GM12878 (cell line): ENCODE measurements around the gene GNAL. TPM values are rescaled to one million over a fixed set of nuclear protein-coding genes. Genes with fewer than 3 reads are reported as not detected.

ENCODE experiments used
- ATAC-seq: fragments of 200-7000 bp; cut with Tn5 transposase; 3 replicates; pipeline ENCODE4 v1.9.1; 2020; ENCODE audit warnings: mild to moderate bottlenecking, moderate library complexity
- BruUV-seq: library from RNA; stranded (reverse); fragments of 400-500 nt; replicated peaks from 2 replicates; lab custom pipeline; 2021; lab: Mats Ljungman, UMichigan
- CTCF ChIA-PET: fragments of 300-600 bp; sonication (Branson Sonifier 250); formaldehyde crosslinking; extraction: SDS; loops from one replicate; lab custom pipeline; 2021; ENCODE audit warnings: inconsistent platforms; lab: Yijun Ruan, JAX
- POLR2A ChIA-PET: fragments of 350-600 bp; formaldehyde crosslinking; extraction: SDS; loops from one replicate; lab custom pipeline; 2021; ENCODE audit warnings: inconsistent platforms; lab: Charles Lee
- RAD21 ChIA-PET: fragments of 300-600 bp; sonication (Branson Sonifier 250); formaldehyde crosslinking; loops from one replicate; lab custom pipeline; 2023; ENCODE audit warnings: antibody characterized with exemption; ENCODE audit not compliant: unreplicated experiment; lab: Charles Lee
- SMC1A ChIA-PET: fragments of 300-600 bp; sonication (Branson Sonifier 250); formaldehyde crosslinking; loops from one replicate; lab custom pipeline; 2023; ENCODE audit not compliant: unreplicated experiment, uncharacterized antibody; lab: Charles Lee
- DNase-seq: peaks from one replicate; pipeline ENCODE4 v3.0.0-alpha.2; 2011; ENCODE audit warnings: low read depth, low spot score
- FAIRE-seq: peaks from 3 replicates; lab custom pipeline; 2011; peaks lifted over from hg19 to GRCh38; lab: Jason Lieb, UNC
- H2AFZ ChIP-seq: 2 replicates; pipeline ENCODE4 v1.6.0; 2011; ENCODE audit warnings: low read depth, low read length, control low read depth; ENCODE audit not compliant: control insufficient read depth
- H3K27ac ChIP-seq: 2 replicates; pipeline ENCODE4 v1.5.1; 2011; ENCODE audit warnings: control low read depth; ENCODE audit not compliant: control insufficient read depth, insufficient read depth
- H3K27me3 ChIP-seq, 2 experiments: replicated peaks in 1 of 2; 2 replicates each; pipeline versions ENCODE4 v1.6.0 to v1.6.1; 2011; ENCODE audit warnings: low read length in 1 of 2; ENCODE audit not compliant: control insufficient read depth in 2 of 2, insufficient read depth in 2 of 2
- H3K36me3 ChIP-seq, 2 experiments: 2 replicates each; pipeline ENCODE4 v1.5.1; 2011; ENCODE audit warnings: low read length in 1 of 2; ENCODE audit not compliant: control insufficient read depth in 2 of 2, insufficient read depth in 2 of 2
- H3K4me1 ChIP-seq: 2 replicates; pipeline ENCODE4 v1.6.1; 2011; ENCODE audit warnings: mild to moderate bottlenecking, low read length, moderate library complexity, mixed read lengths; ENCODE audit not compliant: control insufficient read depth, insufficient read depth
- H3K4me2 ChIP-seq: 2 replicates; pipeline ENCODE4 v1.6.0; 2011; ENCODE audit warnings: control low read depth; ENCODE audit not compliant: control insufficient read depth, insufficient read depth
- H3K4me3 ChIP-seq: fragments of 200-600 bp; sonication (generic); 2 replicates; pipeline ENCODE4 v1.5.1; 2016
- H3K79me2 ChIP-seq: 2 replicates; pipeline ENCODE4 v1.6.0; 2011; ENCODE audit warnings: low read length; ENCODE audit not compliant: control insufficient read depth, insufficient read depth
- H3K9ac ChIP-seq: 2 replicates; pipeline ENCODE4 v1.8.0; 2011; ENCODE audit warnings: low read length, control low read depth, mixed read lengths; ENCODE audit not compliant: control insufficient read depth, insufficient read depth
- H3K9me3 ChIP-seq: replicated peaks from 3 replicates; pipeline ENCODE4 v1.5.1; 2011; ENCODE audit warnings: mild to moderate bottlenecking, low read length; ENCODE audit not compliant: control insufficient read depth, insufficient read depth
- H4K20me1 ChIP-seq: 2 replicates; pipeline ENCODE4 v1.6.0; 2011; ENCODE audit not compliant: control insufficient read depth, insufficient read depth
- BACH1 ChIP-seq: fragments of 450-650 bp; IDR thresholded peaks from 2 replicates; pipeline ENCODE4 v1.6.1; 2017; ENCODE audit warnings: mild to moderate bottlenecking, borderline replicate concordance
- BCL11A ChIP-seq: IDR thresholded peaks from 2 replicates; pipeline ENCODE4 v1.6.1; 2011; ENCODE audit warnings: low read depth, low read length
- ETV6 ChIP-seq, 2 experiments: fragments of 450-650 bp in 1 of 2; IDR thresholded peaks in 1 of 2; conservative IDR thresholded peaks in 1 of 2; 2 replicates each; pipeline ENCODE4 v1.6.1; 2014; ENCODE audit warnings: antibody characterized with exemption in 1 of 2, borderline replicate concordance in 1 of 2, low read depth in 1 of 2, mild to moderate bottlenecking in 1 of 2, moderate library complexity in 1 of 2
- FOXM1 ChIP-seq: IDR thresholded peaks from 2 replicates; pipeline ENCODE4 v1.6.1; 2012; ENCODE audit warnings: low read depth, mild to moderate bottlenecking, inconsistent platforms, low read length, moderate library complexity
- JUND ChIP-seq: IDR thresholded peaks from 2 replicates; pipeline ENCODE4 v1.6.1; 2012; ENCODE audit warnings: low read depth, mild to moderate bottlenecking, low read length, improper control_type of control experiment, moderate library complexity
- KAT2A ChIP-seq: conservative IDR thresholded peaks from 2 replicates; pipeline ENCODE4 v1.6.1; 2011; ENCODE audit warnings: low read depth, low read length; ENCODE audit not compliant: control insufficient read depth
- NFYA ChIP-seq: IDR thresholded peaks from 2 replicates; pipeline ENCODE4 v1.6.1; 2011; ENCODE audit warnings: low read depth, mild to moderate bottlenecking, low read length, improper control_type of control experiment, borderline replicate concordance
- NR2C2 ChIP-seq: IDR thresholded peaks from 2 replicates; pipeline ENCODE4 v1.6.1; 2011; ENCODE audit warnings: borderline replicate concordance, low read depth; ENCODE audit not compliant: control insufficient read depth, insufficient read length
- POLR2AphosphoS5 ChIP-seq: IDR thresholded peaks from 2 replicates; pipeline ENCODE4 v1.6.1; 2011; ENCODE audit warnings: mild to moderate bottlenecking, low read length, inconsistent platforms
- RBBP5 ChIP-seq: fragments of 200-600 bp; sonication (generic); conservative IDR thresholded peaks from 2 replicates; pipeline ENCODE4 v1.6.1; 2016
- SMAD5 ChIP-seq: IDR thresholded peaks from 2 replicates; pipeline ENCODE4 v1.6.1; 2016; ENCODE audit warnings: antibody characterized with exemption, low read depth
- STAT1 ChIP-seq: fragments of 450-650 bp; conservative IDR thresholded peaks from 2 replicates; pipeline ENCODE4 v1.6.1; 2014; ENCODE audit warnings: antibody characterized with exemption, mild to moderate bottlenecking
- STAT3 ChIP-seq: IDR thresholded peaks from 2 replicates; pipeline ENCODE4 v1.6.1; 2011; ENCODE audit warnings: low read depth, low read length, improper control_type of control experiment
- WRNIP1 ChIP-seq: IDR thresholded peaks from 2 replicates; pipeline ENCODE4 v1.6.1; 2011; ENCODE audit warnings: low read depth, low read length, improper control_type of control experiment, borderline replicate concordance
- YY1 ChIP-seq: IDR thresholded peaks from 2 replicates; pipeline ENCODE4 v1.6.1; 2011; ENCODE audit warnings: low read depth, mild to moderate bottlenecking, low read length
- WGBS: methylation state at CpG from one replicate; pipeline ENCODE4 v1.1.6; 2016; ENCODE audit warnings: low lambda C conversion rate; ENCODE audit not compliant: insufficient replicate concordance, insufficient coverage; ENCODE audit errors: missing lambda C conversion rate; 5-methylcytosine and 5-hydroxymethylcytosine counted together
- in situ Hi-C: fragments of 300-500 bp; cut with MboI; formaldehyde crosslinking; loops from 9 replicates; pipeline ENCODE4 v1.14.3; 2018; ENCODE audit warnings: mixed read lengths
- intact Hi-C: fragments of 100-400 bp; cut with micrococcal nuclease; formaldehyde crosslinking; loops from one replicate; pipeline ENCODE4 v1.14.2; 2022; ENCODE audit not compliant: unreplicated experiment
- polyA plus RNA-seq, 11 experiments: library from polyadenylated mRNA; depleted of rRNA in 4 of 11; unstranded in 6 of 11; stranded (reverse) in 5 of 11; fragments of >200 nt; fragmentation: Nextera tagmentation in 4 of 11; fragmentation: Illumina TruSeq in 1 of 11; extraction: Ambion mirVana in 4 of 11; extraction: Trizol in 1 of 11; gene quantifications; 1 replicate in 1 of 11; 2 replicates in 10 of 11; pipeline versions ENCODE4 v1.2.1 to v1.2.3, GENCODE V29; 2011 to 2016; ENCODE audit warnings: inconsistent platforms in 2 of 11, missing spikeins in 2 of 11, low read depth in 1 of 11
- total RNA-seq, 4 experiments: library from RNA; depleted of rRNA in 3 of 4; stranded (reverse); fragments of >200 nt in 3 of 4; fragmentation: Illumina TruSeq in 1 of 4; extraction: Trizol in 1 of 4; gene quantifications; 2 replicates each; pipeline versions ENCODE4 v1.2.1 to v1.2.3, GENCODE V29; 2013 to 2021
- TF ChIP-seq, protein P1 (sequence below): fragments of 450-650 bp; IDR thresholded peaks from 2 replicates; pipeline ENCODE4 v1.6.1; 2017; ENCODE audit warnings: borderline replicate concordance
- TF ChIP-seq, protein P2 (sequence below): fragments of 450-650 bp; IDR thresholded peaks from 2 replicates; pipeline ENCODE4 v1.6.1; 2017; ENCODE audit warnings: mild to moderate bottlenecking, low read depth, inconsistent platforms; ENCODE audit not compliant: poor library complexity, severe bottlenecking
- TF ChIP-seq, protein P3 (sequence below): fragments of 450-650 bp; IDR thresholded peaks from 2 replicates; pipeline ENCODE4 v1.6.1; 2017; ENCODE audit warnings: mild to moderate bottlenecking, moderate library complexity

Gene GNAL
- total and polyA plus RNA-seq, 10 of the 15 experiments (the other 5 are each of a cell fraction or from before 2014, with no cell fraction given) = 0.02 to 0.39 (median 0.05) TPM; not detected in 5

DNA sequence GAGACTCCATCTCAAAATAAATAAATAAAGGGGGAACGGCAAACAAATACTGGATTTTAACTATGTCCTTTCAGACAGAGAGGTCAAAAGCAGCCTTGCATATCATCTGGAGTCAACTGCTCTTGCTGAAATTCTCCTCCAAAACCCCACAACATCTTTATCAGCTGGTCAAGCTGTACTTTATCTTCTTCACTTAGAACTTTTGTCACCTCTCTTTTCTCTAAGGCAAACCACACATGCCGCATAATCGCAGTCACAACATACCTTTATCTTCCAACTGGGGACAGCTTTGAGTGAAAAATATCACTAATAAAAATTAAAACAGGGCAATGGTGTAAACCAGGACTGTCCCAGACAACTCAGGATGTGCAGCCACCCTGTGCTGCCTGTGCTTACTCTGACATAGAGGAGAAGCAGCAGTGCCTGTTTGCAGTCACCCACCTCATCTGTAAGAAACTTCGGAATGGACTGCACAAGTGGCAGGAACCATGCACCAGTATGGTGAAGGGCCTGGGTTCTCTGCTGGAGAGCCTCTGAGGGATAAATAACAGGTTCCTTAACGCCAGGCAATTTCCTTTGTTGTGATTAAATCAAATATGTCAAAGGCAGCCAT, 212.9 kb downstream of the GNAL start:
- no peak overlapping the region for H3K27ac ChIP-seq
- H3K36me3 ChIP-seq = peaks cover 0 to 5% of the 10 kb centered on the region in 2 experiments; a peak in 3 of 4 replicates
- no peak overlapping the region for H2AFZ ChIP-seq
- WGBS = 94% methylated on average over 5 of the region's 5 CpGs
- intact Hi-C loops (no loop called here), in situ Hi-C loops (no loop called here)
- FAIRE-seq = no peak
- peaks cover 2% of the 10 kb centered on the region; the same call in 1 of the 2 replicates for H3K4me1 ChIP-seq
- no peak overlapping the region for H3K9ac ChIP-seq
- DNase-seq = no peak
- CTCF ChIA-PET = no interaction called here
- ATAC-seq = no peak
- H3K27me3 ChIP-seq = no peaks in the 10 kb centered on the region
- POLR2A ChIA-PET = no interaction called here
- H3K9me3 ChIP-seq = no peaks in the 10 kb centered on the region
- no peak overlapping the region for H3K4me3 ChIP-seq
- SMC1A ChIA-PET = interaction anchor here (1.5 kb wide), 1 partner anchor 10 kb away, joined by 3 read pairs; no protein-coding TSS in a partner anchor
- no TSS peak for BruUV-seq
- no peaks in the 10 kb centered on the region for H4K20me1 ChIP-seq
- H3K79me2 ChIP-seq = peaks cover 2% of the 10 kb centered on the region; the same call in 1 of the 2 replicates
- RAD21 ChIA-PET = no interaction called here
- no peak overlapping the region for H3K4me2 ChIP-seq
- TF ChIP-seq BCL11A = no peak
- TF ChIP-seq, protein P1, sequence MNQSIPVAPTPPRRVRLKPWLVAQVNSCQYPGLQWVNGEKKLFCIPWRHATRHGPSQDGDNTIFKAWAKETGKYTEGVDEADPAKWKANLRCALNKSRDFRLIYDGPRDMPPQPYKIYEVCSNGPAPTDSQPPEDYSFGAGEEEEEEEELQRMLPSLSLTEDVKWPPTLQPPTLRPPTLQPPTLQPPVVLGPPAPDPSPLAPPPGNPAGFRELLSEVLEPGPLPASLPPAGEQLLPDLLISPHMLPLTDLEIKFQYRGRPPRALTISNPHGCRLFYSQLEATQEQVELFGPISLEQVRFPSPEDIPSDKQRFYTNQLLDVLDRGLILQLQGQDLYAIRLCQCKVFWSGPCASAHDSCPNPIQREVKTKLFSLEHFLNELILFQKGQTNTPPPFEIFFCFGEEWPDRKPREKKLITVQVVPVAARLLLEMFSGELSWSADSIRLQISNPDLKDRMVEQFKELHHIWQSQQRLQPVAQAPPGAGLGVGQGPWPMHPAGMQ = no peak
- TF ChIP-seq, protein P2, sequence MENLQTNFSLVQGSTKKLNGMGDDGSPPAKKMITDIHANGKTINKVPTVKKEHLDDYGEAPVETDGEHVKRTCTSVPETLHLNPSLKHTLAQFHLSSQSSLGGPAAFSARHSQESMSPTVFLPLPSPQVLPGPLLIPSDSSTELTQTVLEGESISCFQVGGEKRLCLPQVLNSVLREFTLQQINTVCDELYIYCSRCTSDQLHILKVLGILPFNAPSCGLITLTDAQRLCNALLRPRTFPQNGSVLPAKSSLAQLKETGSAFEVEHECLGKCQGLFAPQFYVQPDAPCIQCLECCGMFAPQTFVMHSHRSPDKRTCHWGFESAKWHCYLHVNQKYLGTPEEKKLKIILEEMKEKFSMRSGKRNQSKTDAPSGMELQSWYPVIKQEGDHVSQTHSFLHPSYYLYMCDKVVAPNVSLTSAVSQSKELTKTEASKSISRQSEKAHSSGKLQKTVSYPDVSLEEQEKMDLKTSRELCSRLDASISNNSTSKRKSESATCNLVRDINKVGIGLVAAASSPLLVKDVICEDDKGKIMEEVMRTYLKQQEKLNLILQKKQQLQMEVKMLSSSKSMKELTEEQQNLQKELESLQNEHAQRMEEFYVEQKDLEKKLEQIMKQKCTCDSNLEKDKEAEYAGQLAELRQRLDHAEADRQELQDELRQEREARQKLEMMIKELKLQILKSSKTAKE = no peak
- no peak for TF ChIP-seq NFYA
- TF ChIP-seq, protein P3, sequence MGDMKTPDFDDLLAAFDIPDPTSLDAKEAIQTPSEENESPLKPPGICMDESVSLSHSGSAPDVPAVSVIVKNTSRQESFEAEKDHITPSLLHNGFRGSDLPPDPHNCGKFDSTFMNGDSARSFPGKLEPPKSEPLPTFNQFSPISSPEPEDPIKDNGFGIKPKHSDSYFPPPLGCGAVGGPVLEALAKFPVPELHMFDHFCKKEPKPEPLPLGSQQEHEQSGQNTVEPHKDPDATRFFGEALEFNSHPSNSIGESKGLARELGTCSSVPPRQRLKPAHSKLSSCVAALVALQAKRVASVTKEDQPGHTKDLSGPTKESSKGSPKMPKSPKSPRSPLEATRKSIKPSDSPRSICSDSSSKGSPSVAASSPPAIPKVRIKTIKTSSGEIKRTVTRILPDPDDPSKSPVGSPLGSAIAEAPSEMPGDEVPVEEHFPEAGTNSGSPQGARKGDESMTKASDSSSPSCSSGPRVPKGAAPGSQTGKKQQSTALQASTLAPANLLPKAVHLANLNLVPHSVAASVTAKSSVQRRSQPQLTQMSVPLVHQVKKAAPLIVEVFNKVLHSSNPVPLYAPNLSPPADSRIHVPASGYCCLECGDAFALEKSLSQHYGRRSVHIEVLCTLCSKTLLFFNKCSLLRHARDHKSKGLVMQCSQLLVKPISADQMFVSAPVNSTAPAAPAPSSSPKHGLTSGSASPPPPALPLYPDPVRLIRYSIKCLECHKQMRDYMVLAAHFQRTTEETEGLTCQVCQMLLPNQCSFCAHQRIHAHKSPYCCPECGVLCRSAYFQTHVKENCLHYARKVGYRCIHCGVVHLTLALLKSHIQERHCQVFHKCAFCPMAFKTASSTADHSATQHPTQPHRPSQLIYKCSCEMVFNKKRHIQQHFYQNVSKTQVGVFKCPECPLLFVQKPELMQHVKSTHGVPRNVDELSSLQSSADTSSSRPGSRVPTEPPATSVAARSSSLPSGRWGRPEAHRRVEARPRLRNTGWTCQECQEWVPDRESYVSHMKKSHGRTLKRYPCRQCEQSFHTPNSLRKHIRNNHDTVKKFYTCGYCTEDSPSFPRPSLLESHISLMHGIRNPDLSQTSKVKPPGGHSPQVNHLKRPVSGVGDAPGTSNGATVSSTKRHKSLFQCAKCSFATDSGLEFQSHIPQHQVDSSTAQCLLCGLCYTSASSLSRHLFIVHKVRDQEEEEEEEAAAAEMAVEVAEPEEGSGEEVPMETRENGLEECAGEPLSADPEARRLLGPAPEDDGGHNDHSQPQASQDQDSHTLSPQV = no peak
- no peak for TF ChIP-seq ETV6 (conservative IDR thresholded peaks at IDR 0.05 in 1 of 2, IDR thresholded peaks at IDR 0.05 in 1 of 2; ENCODE audit: borderline replicate concordance in 1 of 2, low read depth in 1 of 2)
- no peak for TF ChIP-seq POLR2AphosphoS5
- TF ChIP-seq RBBP5 = no peak
- TF ChIP-seq FOXM1 = no peak
- TF ChIP-seq KAT2A = no peak
- TF ChIP-seq STAT1 = no peak
- no peak for TF ChIP-seq SMAD5
- TF ChIP-seq JUND = no peak
- TF ChIP-seq WRNIP1 = no peak
- no peak for TF ChIP-seq NR2C2
- TF ChIP-seq STAT3 = no peak
- TF ChIP-seq YY1 = no peak
- TF ChIP-seq BACH1 = no peak
